Activated T-cell treated with anti-CD3 and anti-CD28 coated beads, Interleukin-2, amount 50 U/mL, for 24 hours (primary cell): ENCODE results near the gene FAM120C.

Source experiments
- DNase-seq: peaks from one replicate; pipeline ENCODE4 v3.0.0-alpha.2; 2020
- H3K27ac Mint-ChIP-seq: 2 replicates; pipeline ENCODE4 v1.8.0; 2020; ENCODE audit warnings: mild to moderate bottlenecking, mixed read lengths
- H3K27me3 Mint-ChIP-seq: 2 replicates; pipeline ENCODE4 v1.8.0; 2020; ENCODE audit warnings: mixed read lengths
- H3K36me3 Mint-ChIP-seq: 2 replicates; pipeline ENCODE4 v1.8.0; 2020; ENCODE audit warnings: low read depth, mixed read lengths
- H3K4me1 Mint-ChIP-seq: 2 replicates; pipeline ENCODE4 v1.8.0; 2020; ENCODE audit warnings: low read depth, mixed read lengths
- H3K4me3 Mint-ChIP-seq: 2 replicates; pipeline ENCODE4 v1.8.0; 2020; ENCODE audit warnings: mild to moderate bottlenecking, moderate library complexity, mixed read lengths
- H3K9me3 Mint-ChIP-seq: 2 replicates; pipeline ENCODE4 v1.8.0; 2020; ENCODE audit warnings: mixed read lengths

FAM120C gene

DNA sequence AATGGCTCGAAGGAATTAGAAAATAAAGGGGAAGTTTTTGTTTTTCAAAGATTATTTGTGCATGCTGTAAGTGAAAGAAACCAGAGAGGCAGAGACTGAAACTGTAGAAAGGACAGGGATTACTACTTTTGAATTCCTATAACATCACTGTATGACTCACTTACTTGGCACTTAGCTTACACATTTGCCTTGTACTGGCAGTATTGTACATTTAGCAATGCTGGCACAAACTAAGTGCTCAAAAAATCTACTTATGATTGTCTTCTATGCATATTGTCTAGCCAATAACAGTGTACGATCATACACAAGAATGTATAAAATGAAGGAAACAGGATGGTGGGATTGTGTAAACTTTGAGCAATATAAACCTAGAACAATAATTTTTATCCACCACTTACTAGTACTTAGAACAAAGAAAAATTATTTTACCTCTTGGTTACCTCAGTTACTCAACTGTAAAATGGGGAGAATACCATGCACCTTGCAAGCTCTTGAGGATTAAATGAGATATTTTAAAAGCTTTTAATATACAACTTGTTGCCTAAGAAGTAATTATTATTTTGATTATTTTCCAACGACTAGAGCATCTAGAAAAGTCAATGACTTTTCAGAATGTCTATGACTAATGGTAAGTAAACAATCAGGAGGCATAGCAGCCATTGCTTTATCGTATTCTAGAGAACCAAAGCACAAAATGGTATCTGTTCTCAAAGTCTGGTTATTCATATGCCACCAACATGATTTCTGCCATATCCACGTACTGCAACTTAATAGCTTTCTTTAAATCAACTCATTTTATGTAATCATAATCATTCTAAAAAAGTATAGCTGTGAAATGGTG is 4.7 kb downstream of the FAM120C start:
- peaks cover 26% of the 10 kb centered on the region for H3K27me3 Mint-ChIP-seq
- H3K4me3 Mint-ChIP-seq = no peak overlapping the region
- peaks cover 48% of the 10 kb centered on the region for H3K4me1 Mint-ChIP-seq
- no peaks in the 10 kb centered on the region for H3K9me3 Mint-ChIP-seq
- peak overlapping the region; percentile 19 for H3K27ac Mint-ChIP-seq
- H3K36me3 Mint-ChIP-seq = peaks cover 75% of the 10 kb centered on the region
- DNase-seq = no peak

GRCh38 chrX:54177306-54177705 is 5.7 kb downstream of the FAM120C start:
- peaks cover 49% of the 10 kb centered on the region for H3K4me1 Mint-ChIP-seq
- H3K9me3 Mint-ChIP-seq = no peaks in the 10 kb centered on the region
- H3K27ac Mint-ChIP-seq = peak overlapping the region; percentile 19
- no peak overlapping the region for H3K4me3 Mint-ChIP-seq
- DNase-seq = no peak
- H3K36me3 Mint-ChIP-seq = peaks cover 76% of the 10 kb centered on the region
- H3K27me3 Mint-ChIP-seq = peaks cover 26% of the 10 kb centered on the region

- Mint-ChIP-seq H3K9me3 (no peaks in the 10 kb centered on the region), H3K4me1 (peaks cover 27% of the 10 kb centered on the region), H3K27me3 (peaks cover 25% of the 10 kb centered on the region), H3K36me3 (peaks cover 44% of the 10 kb centered on the region), H3K27ac (peak overlapping the region; percentile 15), H3K4me3 (no peak overlapping the region)
- no peak for DNase-seq
Measured at GRCh38 chrX:54173791-54174190, 9.3 kb downstream of the FAM120C start.

DNA sequence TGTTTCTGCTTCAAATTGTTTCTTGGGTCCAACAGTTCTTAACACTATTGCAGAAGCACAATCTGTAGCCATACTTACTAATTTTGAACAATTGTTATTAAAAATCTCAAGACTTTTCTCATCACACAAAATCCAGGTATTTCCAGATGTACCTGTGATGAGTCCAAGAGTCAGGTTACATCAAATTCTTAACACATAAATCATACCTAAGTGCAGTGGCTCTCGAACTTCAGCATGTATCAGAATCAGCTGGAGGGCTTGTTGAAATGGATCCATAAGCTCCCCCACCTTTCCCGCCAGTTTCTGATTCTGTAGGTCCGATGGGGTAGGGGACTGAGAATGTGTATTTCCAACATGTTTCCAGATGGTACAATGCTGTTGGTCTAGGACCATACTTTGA is 10.6 kb downstream of the FAM120C start:
- Mint-ChIP-seq H3K9me3 (no peaks in the 10 kb centered on the region), H3K27ac (no peak overlapping the region), H3K4me3 (no peak overlapping the region), H3K27me3 (peaks cover 26% of the 10 kb centered on the region), H3K36me3 (peaks cover 39% of the 10 kb centered on the region), H3K4me1 (peaks cover 17% of the 10 kb centered on the region)
- DNase-seq = no peak

GRCh38 chrX:54171527-54172250 is 11.4 kb downstream of the FAM120C start:
- peaks cover 20% of the 10 kb centered on the region for H3K27me3 Mint-ChIP-seq
- H3K4me3 Mint-ChIP-seq = no peak overlapping the region
- peaks cover 31% of the 10 kb centered on the region for H3K36me3 Mint-ChIP-seq
- H3K27ac Mint-ChIP-seq = peak overlapping the region; percentile 14
- DNase-seq = no peak
- H3K4me1 Mint-ChIP-seq = peaks cover 9% of the 10 kb centered on the region
- H3K9me3 Mint-ChIP-seq = no peaks in the 10 kb centered on the region

GRCh38 chrX:54171091-54171490 is 12.0 kb downstream of the FAM120C start:
- Mint-ChIP-seq H3K4me3 (no peak overlapping the region), H3K9me3 (no peaks in the 10 kb centered on the region), H3K36me3 (peaks cover 26% of the 10 kb centered on the region), H3K27ac (no peak overlapping the region), H3K4me1 (peaks cover 9% of the 10 kb centered on the region), H3K27me3 (peaks cover 20% of the 10 kb centered on the region)
- no peak for DNase-seq

DNA sequence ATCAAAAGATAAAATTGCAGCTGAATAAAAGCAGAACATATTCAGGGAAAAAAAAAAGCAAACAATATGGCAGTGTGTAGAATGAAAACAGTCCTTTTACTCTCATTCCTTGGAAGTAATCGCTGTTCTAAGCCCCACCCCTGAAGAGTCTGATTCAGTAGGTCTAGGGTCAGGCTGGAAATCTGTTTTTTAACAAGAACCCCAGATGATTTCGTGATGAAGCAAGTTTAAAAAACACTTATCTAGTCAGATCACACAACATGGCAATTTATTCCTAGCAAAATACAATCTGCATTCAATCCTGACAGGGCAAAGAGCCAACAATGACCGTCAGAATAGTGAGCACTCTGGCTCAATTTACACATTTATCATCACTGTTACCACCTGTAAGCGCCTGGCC is 16.1 kb downstream of the FAM120C start:
- Mint-ChIP-seq H3K4me3 (no peak overlapping the region), H3K27me3 (peaks cover 14% of the 10 kb centered on the region), H3K4me1 (peaks cover 3% of the 10 kb centered on the region), H3K27ac (no peak overlapping the region), H3K36me3 (no peaks in the 10 kb centered on the region), H3K9me3 (no peaks in the 10 kb centered on the region)
- DNase-seq = no peak

- no peak overlapping the region for H3K4me3 Mint-ChIP-seq
- peaks cover 6% of the 10 kb centered on the region for H3K27me3 Mint-ChIP-seq
- no peak overlapping the region for H3K27ac Mint-ChIP-seq
- H3K9me3 Mint-ChIP-seq = no peaks in the 10 kb centered on the region
- no peak for DNase-seq
- peaks cover 13% of the 10 kb centered on the region for H3K36me3 Mint-ChIP-seq
- H3K4me1 Mint-ChIP-seq = no peaks in the 10 kb centered on the region
Measured at GRCh38 chrX:54157561-54157960, 25.5 kb downstream of the FAM120C start.

DNA sequence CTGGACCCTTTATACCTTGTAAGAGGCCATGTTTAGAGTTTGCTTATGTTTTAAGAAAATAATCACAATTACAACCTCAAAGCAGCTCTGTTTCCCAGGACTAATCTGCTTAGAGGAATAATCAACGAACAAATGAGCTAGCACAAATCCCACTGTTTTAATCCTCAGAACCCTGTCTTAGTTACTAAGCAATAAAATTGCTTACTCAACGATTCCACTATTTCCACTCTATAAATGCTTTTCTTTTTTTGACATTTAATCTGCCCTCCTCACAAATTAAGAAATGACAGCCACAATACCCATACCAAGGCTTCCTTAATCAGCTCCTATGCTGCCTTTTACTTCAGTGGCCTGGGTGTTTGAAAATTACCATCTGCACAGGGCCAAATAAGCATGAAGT is 48.8 kb downstream of the FAM120C start:
- no peak overlapping the region for H3K27ac Mint-ChIP-seq

DNA sequence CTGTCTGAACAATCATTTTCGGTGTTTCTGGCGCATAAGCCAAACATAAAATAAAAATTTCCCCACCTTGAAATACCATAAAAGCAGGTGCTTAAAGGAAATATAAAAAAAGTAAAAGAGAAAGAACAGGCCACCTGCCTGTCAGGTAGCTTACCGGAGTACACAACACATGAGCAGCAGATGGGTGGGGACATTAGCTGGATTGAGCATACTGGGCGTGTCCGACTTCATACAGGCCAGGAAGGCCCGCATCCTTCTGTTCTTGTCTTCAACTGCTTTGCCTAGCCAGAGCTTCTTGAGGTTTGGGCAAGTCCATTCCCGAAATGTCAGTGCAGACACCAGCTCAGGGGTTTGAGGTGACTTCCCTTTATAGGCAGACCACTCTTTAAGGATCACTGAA is 66.7 kb downstream of the FAM120C start:
- Mint-ChIP-seq H3K4me3 (no peak overlapping the region), H3K27me3 (no peaks in the 10 kb centered on the region), H3K36me3 (no peaks in the 10 kb centered on the region), H3K27ac (no peak overlapping the region), H3K9me3 (no peaks in the 10 kb centered on the region), H3K4me1 (no peaks in the 10 kb centered on the region)
- DNase-seq = no peak

More for the DNA sequence above, 48.8 kb downstream of the FAM120C start:
- H3K27me3 Mint-ChIP-seq = peaks cover 4% of the 10 kb centered on the region
- no peaks in the 10 kb centered on the region for H3K9me3 Mint-ChIP-seq
- H3K4me3 Mint-ChIP-seq = no peak overlapping the region
- H3K36me3 Mint-ChIP-seq = peaks cover 30% of the 10 kb centered on the region
- no peaks in the 10 kb centered on the region for H3K4me1 Mint-ChIP-seq
- DNase-seq = no peak

GRCh38 chrX:54093571-54093970 is 89.5 kb downstream of the FAM120C start:
- no peaks in the 10 kb centered on the region for H3K4me1 Mint-ChIP-seq
- no peak overlapping the region for H3K27ac Mint-ChIP-seq
- DNase-seq = no peak
- no peak overlapping the region for H3K4me3 Mint-ChIP-seq
- H3K27me3 Mint-ChIP-seq = peaks cover 2% of the 10 kb centered on the region
- peaks cover 2% of the 10 kb centered on the region for H3K36me3 Mint-ChIP-seq
- no peaks in the 10 kb centered on the region for H3K9me3 Mint-ChIP-seq

- DNase-seq = no peak
- Mint-ChIP-seq H3K4me3 (no peak overlapping the region), H3K9me3 (no peaks in the 10 kb centered on the region), H3K27ac (no peak overlapping the region), H3K4me1 (no peaks in the 10 kb centered on the region), H3K36me3 (peaks cover 2% of the 10 kb centered on the region), H3K27me3 (peaks cover under 1% of the 10 kb centered on the region)
Measured at GRCh38 chrX:54093159-54093558, 89.9 kb downstream of the FAM120C start.

DNA sequence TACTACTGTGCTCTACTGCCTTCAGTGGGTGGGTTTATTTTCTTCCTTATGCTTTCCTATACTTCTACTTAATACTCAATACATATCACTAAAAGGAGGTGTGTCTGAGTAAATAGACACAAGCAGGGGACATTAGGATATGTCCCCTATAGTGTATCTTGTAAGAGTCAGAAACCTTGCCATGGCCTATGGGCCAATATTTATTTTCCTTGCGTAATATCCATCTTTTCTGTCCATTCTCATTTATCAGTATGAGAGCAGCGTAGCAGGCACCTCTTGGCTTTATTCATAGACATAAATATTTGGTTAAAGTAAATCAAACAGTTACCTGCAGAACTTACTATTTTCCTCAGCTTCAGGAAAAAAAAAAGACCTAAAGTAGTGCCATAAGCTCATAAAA is 92.2 kb downstream of the FAM120C start:
- no peaks in the 10 kb centered on the region for H3K4me1 Mint-ChIP-seq
- H3K27me3 Mint-ChIP-seq = no peaks in the 10 kb centered on the region
- H3K9me3 Mint-ChIP-seq = no peaks in the 10 kb centered on the region
- no peak for DNase-seq
- H3K4me3 Mint-ChIP-seq = no peak overlapping the region
- H3K27ac Mint-ChIP-seq = no peak overlapping the region
- peaks cover 2% of the 10 kb centered on the region for H3K36me3 Mint-ChIP-seq

DNA sequence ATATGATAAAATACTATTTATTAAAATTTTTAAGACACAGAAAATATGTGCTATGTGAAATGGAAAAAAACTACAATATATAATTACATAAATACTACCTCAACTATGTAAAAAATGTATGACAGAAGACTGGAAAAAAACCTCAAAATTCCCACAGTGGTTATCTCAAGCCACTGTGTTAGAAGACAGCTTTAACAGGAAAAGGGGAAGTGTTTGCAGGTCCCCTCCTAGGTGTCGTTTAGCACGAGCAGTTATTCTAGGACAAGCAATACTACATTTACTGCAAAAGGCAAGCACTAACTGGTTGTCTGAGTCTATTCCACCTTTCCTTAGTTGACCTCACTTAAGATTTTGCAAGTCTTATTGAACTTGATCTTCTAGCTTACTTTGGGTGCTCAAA is 93.9 kb downstream of the FAM120C start:
- peaks cover 1% of the 10 kb centered on the region for H3K4me1 Mint-ChIP-seq
- H3K36me3 Mint-ChIP-seq = peaks cover 9% of the 10 kb centered on the region
- no peak overlapping the region for H3K4me3 Mint-ChIP-seq
- H3K27ac Mint-ChIP-seq = no peak overlapping the region
- DNase-seq = no peak
- H3K9me3 Mint-ChIP-seq = no peaks in the 10 kb centered on the region
- no peaks in the 10 kb centered on the region for H3K27me3 Mint-ChIP-seq

DNA sequence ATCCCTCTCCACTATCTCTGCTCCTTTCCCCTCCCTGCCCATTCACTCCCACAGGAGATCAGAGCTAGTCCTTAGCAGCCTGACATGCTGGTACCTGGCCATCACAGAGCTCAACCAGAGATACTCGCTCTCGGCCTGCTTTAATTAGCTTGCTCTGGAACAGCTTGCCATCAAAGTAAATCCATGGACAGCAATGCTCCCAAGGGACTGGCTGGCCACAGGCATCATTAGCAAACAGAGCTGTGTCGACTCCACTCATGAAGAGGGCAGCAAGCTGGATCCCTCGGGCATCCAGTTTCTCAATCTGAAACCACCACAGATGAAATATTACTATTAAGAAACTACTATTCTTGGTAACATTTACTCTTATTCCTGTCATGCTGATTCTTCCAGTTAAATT is 95.4 kb downstream of the FAM120C start:
- Mint-ChIP-seq H3K4me1 (peaks cover 1% of the 10 kb centered on the region), H3K27ac (no peak overlapping the region), H3K9me3 (no peaks in the 10 kb centered on the region), H3K4me3 (no peak overlapping the region), H3K36me3 (peaks cover 9% of the 10 kb centered on the region), H3K27me3 (no peaks in the 10 kb centered on the region)
- DNase-seq = no peak
